ENCODE data around the gene CHD2. TPM values are rescaled to one million over a fixed set of nuclear protein-coding genes. Genes with fewer than 3 reads are reported as not detected.

Gene CHD2
- polyA plus RNA-seq, 1 experiment, result 38.2 TPM

- CTCF ChIA-PET, result interaction anchor here (0.6 to 3.6 kb wide), 3 partner anchors 8 to 113 kb away, joined by 3 to 36 read pairs (median 3); no protein-coding TSS in a partner anchor
- DNase-seq (ENCODE audit: low read depth), result no peak
- POLR2A ChIA-PET, result interaction anchor here (0.6 kb wide), 1 partner anchor 25 kb away, joined by 3 read pairs; no protein-coding TSS in a partner anchor
These were observed 10.3 kb downstream of the CHD2 start for GRCh38 chr15:92910451-92910850.

GRCh38 chr15:92914103-92914499 lies 14.0 kb downstream of the CHD2 start:
- CTCF ChIA-PET, result interaction anchor here (0.7 to 1.5 kb wide), 3 partner anchors 32 to 105 kb away, joined by 3 to 4 read pairs (median 3); no protein-coding TSS in a partner anchor
- H3K4me3 ChIP-seq (ENCODE audit: low read depth, low read length), result no peak overlapping the region
- H3K36me3 ChIP-seq (ENCODE audit: control insufficient read depth, insufficient read depth, low read length), result peaks cover 4% of the 10 kb centered on the region; the same call in 1 of the 2 replicates
- no peak for TF ChIP-seq CTCF (IDR thresholded peaks at IDR 0.05; ENCODE audit: insufficient read depth, low read depth, low read length)
- no peaks in the 10 kb centered on the region for H3K27me3 ChIP-seq (ENCODE audit: control insufficient read depth, insufficient read depth, low read length)
- POLR2A ChIA-PET, result no interaction called here
- DNase-seq (ENCODE audit: low read depth), result no peak

More at GRCh38 chr15:92910451-92910850, 10.3 kb downstream of the CHD2 start:
- H3K36me3 ChIP-seq (ENCODE audit: control insufficient read depth, insufficient read depth, low read length), result peaks cover 4% of the 10 kb centered on the region; the same call in 1 of the 2 replicates
- H3K4me3 ChIP-seq (ENCODE audit: low read depth, low read length), result no peak overlapping the region
- TF ChIP-seq CTCF (IDR thresholded peaks at IDR 0.05; ENCODE audit: insufficient read depth, low read depth, low read length), result no peak
- no peaks in the 10 kb centered on the region for H3K27me3 ChIP-seq (ENCODE audit: control insufficient read depth, insufficient read depth, low read length)

- H3K36me3 ChIP-seq (ENCODE audit: control insufficient read depth, insufficient read depth, low read length), result peaks cover 4% of the 10 kb centered on the region; the same call in 1 of the 2 replicates
- no peak overlapping the region for H3K4me3 ChIP-seq (ENCODE audit: low read depth, low read length)
- no peaks in the 10 kb centered on the region for H3K27me3 ChIP-seq (ENCODE audit: control insufficient read depth, insufficient read depth, low read length)
- DNase-seq (ENCODE audit: low read depth), result no peak
- TF ChIP-seq CTCF (IDR thresholded peaks at IDR 0.05; ENCODE audit: insufficient read depth, low read depth, low read length), result no peak
- POLR2A ChIA-PET, result no interaction called here
- CTCF ChIA-PET, result interaction anchor here (0.7 to 1.5 kb wide), 3 partner anchors 33 to 109 kb away, joined by 3 to 4 read pairs (median 4); no protein-coding TSS in a partner anchor
These were observed 14.7 kb downstream of the CHD2 start for GRCh38 chr15:92914768-92915221.

- H3K4me3 ChIP-seq (ENCODE audit: low read depth, low read length), result no peak overlapping the region
- POLR2A ChIA-PET, result interaction anchor here (1.4 kb wide), 1 partner anchor 8 kb away, joined by 3 read pairs; no protein-coding TSS in a partner anchor
- no peaks in the 10 kb centered on the region for H3K27me3 ChIP-seq (ENCODE audit: control insufficient read depth, insufficient read depth, low read length)
- no peak for DNase-seq (ENCODE audit: low read depth)
- CTCF ChIA-PET, result interaction anchor here (0.6 to 7.0 kb wide), 5 partner anchors 8 to 119 kb away, joined by 3 to 59 read pairs (median 4); no protein-coding TSS in a partner anchor
- TF ChIP-seq CTCF (IDR thresholded peaks at IDR 0.05; ENCODE audit: insufficient read depth, low read depth, low read length), result no peak
- no peaks in the 10 kb centered on the region for H3K36me3 ChIP-seq (ENCODE audit: control insufficient read depth, insufficient read depth, low read length)
These were observed 15.8 kb downstream of the CHD2 start for GRCh38 chr15:92915766-92916435.

All from BJ (cell line).